PC-3 (cell line): ENCODE data around the gene SPAG4. TPM values are rescaled to one million over a fixed set of nuclear protein-coding genes. Genes with fewer than 3 reads are reported as not detected.

Source experiments
- ATAC-seq: fragments of 200-7000 bp; cut with Tn5 transposase; 2 replicates; pipeline ENCODE4 v1.9.1; 2020; ENCODE audit warnings: mild to moderate bottlenecking, moderate library complexity
- BruUV-seq: library from RNA; stranded (reverse); fragments of 400-500 nt; replicated peaks from 2 replicates; lab custom pipeline; 2021; lab: Mats Ljungman, UMichigan
- CTCF ChIA-PET: fragments of 300-600 bp; sonication (Branson Sonifier 250); formaldehyde crosslinking; loops from one replicate; lab custom pipeline; 2022; ENCODE audit warnings: antibody characterized with exemption; lab: Charles Lee
- POLR2A ChIA-PET: fragments of 300-600 bp; sonication (Branson Sonifier 250); formaldehyde crosslinking; loops from one replicate; lab custom pipeline; 2022; ENCODE audit warnings: antibody characterized with exemption; ENCODE audit not compliant: unreplicated experiment; lab: Charles Lee
- DNase-seq: peaks from one replicate; pipeline ENCODE4 v3.0.0-alpha.2; 2015
- H2AFZ ChIP-seq: fragments of 300-600 bp; sonication (generic); 2 replicates; pipeline ENCODE4 v1.6.0; 2016; ENCODE audit warnings: antibody characterized with exemption, low read length
- H3F3A ChIP-seq: fragments of 300-600 bp; sonication (generic); one replicate; pipeline ENCODE4 v1.6.0; 2017; ENCODE audit warnings: antibody characterized with exemption, low read length, control low read depth, mild to moderate bottlenecking; ENCODE audit not compliant: unreplicated experiment
- H3K27ac ChIP-seq: fragments of 300-600 bp; sonication (generic); 2 replicates; pipeline ENCODE4 v1.5.1; 2016; ENCODE audit warnings: mild to moderate bottlenecking, low read length
- H3K27me3 ChIP-seq: fragments of 300-600 bp; sonication (generic); 2 replicates; pipeline ENCODE4 v1.6.1; 2016; ENCODE audit warnings: low read length, mixed read lengths
- H3K36me3 ChIP-seq: fragments of 300-600 bp; sonication (generic); 2 replicates; pipeline ENCODE4 v1.6.1; 2016; ENCODE audit warnings: low read depth, mixed run types, low read length, mixed read lengths
- H3K4me1 ChIP-seq: fragments of 300-600 bp; sonication (generic); 2 replicates; pipeline ENCODE4 v1.5.1; 2016; ENCODE audit warnings: low read length; ENCODE audit not compliant: insufficient read depth
- H3K4me2 ChIP-seq: fragments of 300-600 bp; sonication (generic); 2 replicates; pipeline ENCODE4 v1.6.0; 2016; ENCODE audit warnings: low read length
- H3K4me3 ChIP-seq: fragments of 300-600 bp; sonication (generic); 2 replicates; pipeline ENCODE4 v1.5.1; 2016; ENCODE audit warnings: mild to moderate bottlenecking, low read length, mixed read lengths
- H3K79me2 ChIP-seq: fragments of 300-600 bp; sonication (generic); 2 replicates; pipeline ENCODE4 v1.6.1; 2017; ENCODE audit warnings: low read length, mixed read lengths
- H3K9ac ChIP-seq: fragments of 300-600 bp; sonication (generic); 2 replicates; pipeline ENCODE4 v1.6.0; 2016; ENCODE audit warnings: mild to moderate bottlenecking, low read length
- H3K9me2 ChIP-seq: fragments of 300-600 bp; sonication (generic); replicated peaks from 2 replicates; pipeline ENCODE4 v1.6.1; 2016; ENCODE audit warnings: mixed run types, low read length, mixed read lengths
- H3K9me3 ChIP-seq: fragments of 300-600 bp; sonication (generic); 2 replicates; pipeline ENCODE4 v1.6.1; 2016; ENCODE audit warnings: low read length, mixed read lengths
- H4K20me1 ChIP-seq: fragments of 300-600 bp; sonication (generic); 2 replicates; pipeline ENCODE4 v1.6.1; 2016; ENCODE audit warnings: low read length, mixed read lengths
- EZH2 ChIP-seq: fragments of 300-600 bp; sonication (generic); IDR thresholded peaks from one replicate; pipeline ENCODE4 v1.6.1; 2017; ENCODE audit warnings: antibody characterized with exemption, mild to moderate bottlenecking, low read length; ENCODE audit not compliant: unreplicated experiment
- EZH2phosphoT487 ChIP-seq: fragments of 300-600 bp; sonication (generic); IDR thresholded peaks from 2 replicates; pipeline ENCODE4 v1.6.1; 2018; ENCODE audit warnings: mild to moderate bottlenecking, antibody characterized with exemption, low read length, borderline replicate concordance
- intact Hi-C: fragments of 100-400 bp; cut with micrococcal nuclease; formaldehyde crosslinking; loops from 2 replicates; pipeline ENCODE4 v1.9.0; 2023
- total RNA-seq: library from RNA; depleted of rRNA; stranded (reverse); fragments of >200 nt; gene quantifications from 2 replicates; pipeline ENCODE4 v1.2.3, GENCODE V29; 2014
- TF ChIP-seq, protein P1 (sequence below): fragments of 300-600 bp; sonication (generic); conservative IDR thresholded peaks from 2 replicates; pipeline ENCODE4 v1.5.1; 2017; ENCODE audit warnings: antibody characterized with exemption, low read depth, mild to moderate bottlenecking, low read length

Gene SPAG4
- total RNA-seq, 1 experiment from 2014 or later, result 9.7 TPM

GRCh38 chr20:35627121-35627520 is 11.5 kb downstream of the SPAG4 start:
- no peaks in the 10 kb centered on the region for H3K9me3 ChIP-seq
- no peaks in the 10 kb centered on the region for H3K79me2 ChIP-seq
- no peaks in the 10 kb centered on the region for H4K20me1 ChIP-seq
- TF ChIP-seq EZH2, result no peak
- no TSS peak for BruUV-seq
- no peaks in the 10 kb centered on the region for H3F3A ChIP-seq
- intact Hi-C loops, result no loop called here
- DNase-seq (no peak), ATAC-seq (no peak)
- peaks cover 13% of the 10 kb centered on the region for H3K4me1 ChIP-seq
- H3K4me2 ChIP-seq, result no peak overlapping the region
- H3K9ac ChIP-seq, result no peak overlapping the region
- ChIA-PET CTCF (no interaction called here), POLR2A (no interaction called here)
- H3K4me3 ChIP-seq, result no peak overlapping the region
- H2AFZ ChIP-seq, result no peak overlapping the region
- no peak overlapping the region for H3K27ac ChIP-seq
- peaks cover 48% of the 10 kb centered on the region for H3K36me3 ChIP-seq
- no peaks in the 10 kb centered on the region for H3K9me2 ChIP-seq
- H3K27me3 ChIP-seq, result no peaks in the 10 kb centered on the region

DNA sequence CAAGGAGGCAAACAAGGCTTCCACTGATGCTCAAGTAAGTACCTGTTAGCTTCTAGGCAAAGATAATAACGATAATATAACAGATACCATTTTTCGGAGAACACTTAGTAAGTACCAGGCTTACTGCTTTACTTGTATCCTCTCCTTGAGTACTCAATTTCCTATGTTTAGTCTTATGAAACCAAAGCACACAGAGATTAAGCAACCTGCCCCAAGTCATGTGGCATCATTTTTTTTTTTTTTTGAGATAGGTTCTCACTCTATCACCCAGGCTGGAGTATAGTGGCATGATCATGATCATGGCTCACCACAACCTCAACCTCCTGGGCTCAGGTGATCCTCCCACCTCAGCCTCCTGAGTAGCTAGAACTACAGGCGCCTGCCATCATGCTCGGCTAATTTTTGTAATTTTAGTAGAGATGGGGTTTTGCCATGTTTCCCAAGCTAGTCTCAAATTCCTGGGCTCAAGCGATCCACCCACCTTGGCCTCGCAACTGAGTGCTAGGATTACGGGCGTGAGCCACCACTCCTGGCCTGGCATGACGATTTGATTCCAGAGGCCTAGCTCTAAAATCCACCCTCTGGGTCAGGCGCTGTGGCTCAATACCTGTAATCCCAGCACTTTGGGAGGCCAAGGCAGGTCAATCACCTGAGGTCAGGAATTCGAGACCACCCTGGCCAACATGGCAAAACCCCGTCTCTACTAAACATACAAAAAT is 14.0 kb downstream of the SPAG4 start:
- Histone ChIP-seq H4K20me1 (no peaks in the 10 kb centered on the region), H3K9me3 (no peaks in the 10 kb centered on the region), H3F3A (no peaks in the 10 kb centered on the region), H3K4me3 (no peak overlapping the region), H3K4me1 (peaks cover 13% of the 10 kb centered on the region), H3K27me3 (no peaks in the 10 kb centered on the region), H3K4me2 (no peak overlapping the region), H3K36me3 (peaks cover 57% of the 10 kb centered on the region), H2AFZ (no peak overlapping the region), H3K9ac (no peak overlapping the region), H3K79me2 (no peaks in the 10 kb centered on the region), H3K27ac (no peak overlapping the region), H3K9me2 (no peaks in the 10 kb centered on the region)
- ATAC-seq, result no peak
- intact Hi-C loops, result no loop called here
- ChIA-PET CTCF (no interaction called here), POLR2A (interaction anchor here (0.7 kb wide), 1 partner anchor 589 kb away, joined by 3 read pairs; no protein-coding TSS in a partner anchor)
- BruUV-seq, result no TSS peak
- TF ChIP-seq, protein P1, sequence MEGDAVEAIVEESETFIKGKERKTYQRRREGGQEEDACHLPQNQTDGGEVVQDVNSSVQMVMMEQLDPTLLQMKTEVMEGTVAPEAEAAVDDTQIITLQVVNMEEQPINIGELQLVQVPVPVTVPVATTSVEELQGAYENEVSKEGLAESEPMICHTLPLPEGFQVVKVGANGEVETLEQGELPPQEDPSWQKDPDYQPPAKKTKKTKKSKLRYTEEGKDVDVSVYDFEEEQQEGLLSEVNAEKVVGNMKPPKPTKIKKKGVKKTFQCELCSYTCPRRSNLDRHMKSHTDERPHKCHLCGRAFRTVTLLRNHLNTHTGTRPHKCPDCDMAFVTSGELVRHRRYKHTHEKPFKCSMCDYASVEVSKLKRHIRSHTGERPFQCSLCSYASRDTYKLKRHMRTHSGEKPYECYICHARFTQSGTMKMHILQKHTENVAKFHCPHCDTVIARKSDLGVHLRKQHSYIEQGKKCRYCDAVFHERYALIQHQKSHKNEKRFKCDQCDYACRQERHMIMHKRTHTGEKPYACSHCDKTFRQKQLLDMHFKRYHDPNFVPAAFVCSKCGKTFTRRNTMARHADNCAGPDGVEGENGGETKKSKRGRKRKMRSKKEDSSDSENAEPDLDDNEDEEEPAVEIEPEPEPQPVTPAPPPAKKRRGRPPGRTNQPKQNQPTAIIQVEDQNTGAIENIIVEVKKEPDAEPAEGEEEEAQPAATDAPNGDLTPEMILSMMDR, result no peak
- no peak for TF ChIP-seq EZH2
- TF ChIP-seq EZH2phosphoT487, result no peak
- no peak for DNase-seq

DNA sequence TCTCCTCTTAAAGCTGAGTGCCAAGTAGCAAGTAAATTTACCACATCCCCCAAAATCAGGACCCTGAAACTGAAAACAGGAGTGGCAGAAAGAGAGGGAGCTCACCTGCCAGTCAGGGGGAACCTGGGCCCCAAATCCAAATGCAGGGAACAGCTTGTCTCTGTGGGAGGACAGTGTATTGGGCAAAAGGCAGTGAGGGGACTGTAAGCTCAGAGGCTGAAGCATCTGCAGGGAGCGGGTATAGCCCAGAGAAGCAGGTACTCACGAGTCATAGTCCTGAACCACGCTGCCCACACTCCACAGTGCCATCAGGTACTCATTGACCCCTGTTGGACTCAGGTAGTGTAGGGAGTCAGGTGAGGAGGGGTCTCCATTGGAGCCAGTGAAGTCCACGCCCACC is 15.0 kb downstream of the SPAG4 start:
- Histone ChIP-seq H3K4me3 (no peak overlapping the region), H3K79me2 (peaks cover 5% of the 10 kb centered on the region), H3K4me1 (peaks cover 9% of the 10 kb centered on the region), H3K9ac (no peak overlapping the region), H2AFZ (no peak overlapping the region), H3K4me2 (no peak overlapping the region), H3K36me3 (peaks cover 53% of the 10 kb centered on the region), H3K9me2 (no peaks in the 10 kb centered on the region), H3K27me3 (no peaks in the 10 kb centered on the region), H4K20me1 (no peaks in the 10 kb centered on the region), H3F3A (no peaks in the 10 kb centered on the region), H3K27ac (no peak overlapping the region), H3K9me3 (no peaks in the 10 kb centered on the region)
- intact Hi-C loops, result no loop called here
- TF ChIP-seq, protein P1, result no peak
- TF ChIP-seq EZH2phosphoT487 (no peak), EZH2 (no peak)
- ChIA-PET POLR2A (no interaction called here), CTCF (no interaction called here)
- BruUV-seq, result no TSS peak
- ATAC-seq (no peak), DNase-seq (no peak)
